HG03571 (cell line): ENCODE results near the gene IL2.

Experiments used
- ATAC-seq: cut with Tn5 transposase; IDR thresholded peaks from one replicate; pipeline ENCODE4 v1.9.1; 2021; ENCODE audit not compliant: unreplicated experiment

Gene IL2

DNA sequence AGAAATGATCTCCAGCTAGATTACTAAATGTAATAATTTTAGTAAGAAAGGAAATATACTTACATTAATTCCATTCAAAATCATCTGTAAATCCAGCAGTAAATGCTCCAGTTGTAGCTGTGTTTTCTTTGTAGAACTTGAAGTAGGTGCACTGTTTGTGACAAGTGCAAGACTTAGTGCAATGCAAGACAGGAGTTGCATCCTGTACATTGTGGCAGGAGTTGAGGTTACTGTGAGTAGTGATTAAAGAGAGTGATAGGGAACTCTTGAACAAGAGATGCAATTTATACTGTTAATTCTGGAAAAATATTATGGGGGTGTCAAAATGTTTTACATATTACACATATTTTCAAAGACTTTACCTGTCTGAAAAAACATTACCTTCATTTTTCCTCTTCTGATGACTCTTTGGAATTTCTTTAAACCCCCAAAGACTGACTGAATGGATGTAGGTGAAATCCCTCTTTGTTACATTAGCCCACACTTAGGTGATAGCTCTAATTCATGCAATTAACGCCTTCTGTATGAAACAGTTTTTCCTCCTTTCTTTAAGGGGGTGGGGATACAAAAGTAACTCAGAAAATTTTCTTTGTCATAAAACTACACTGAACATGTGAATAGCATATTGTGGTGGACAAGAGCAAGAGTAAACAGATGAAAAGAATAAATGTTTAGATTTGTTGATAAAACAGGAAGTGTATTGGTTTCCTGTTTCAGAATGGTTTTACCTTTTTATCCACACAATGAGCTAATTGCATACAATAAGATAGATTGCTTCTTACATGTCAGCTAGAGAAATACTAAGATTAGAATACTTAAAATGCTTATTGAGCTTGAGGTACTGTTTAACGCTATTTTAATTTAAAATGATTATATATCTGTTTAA, at the start of gene IL2:
TSS of gene IL2 (minus strand) at position 495 of the 886 bp plus-strand sequence. CDS start at position 210, 285 bp downstream.
- no peak for ATAC-seq

DNA sequence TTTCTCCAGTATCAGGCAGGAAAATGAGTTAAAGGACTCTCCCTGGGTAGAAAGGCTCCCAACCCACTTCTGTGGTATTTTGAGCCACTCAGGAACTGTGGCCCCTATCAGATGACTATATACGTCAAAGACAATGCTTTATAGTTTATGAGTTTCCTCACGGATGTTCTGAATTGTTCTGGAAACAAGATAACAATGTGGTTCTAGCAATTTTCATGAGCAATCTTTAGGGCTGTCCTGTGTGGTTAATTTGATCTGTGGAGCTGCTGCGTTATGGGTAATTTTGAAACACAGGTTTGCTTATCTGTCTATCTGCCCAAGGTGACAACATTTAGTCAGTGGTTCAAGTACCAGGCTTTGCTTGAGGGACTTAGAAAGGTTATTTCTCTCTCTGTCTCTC, 46.7 kb upstream of the IL2 start:
- ATAC-seq: no peak

DNA sequence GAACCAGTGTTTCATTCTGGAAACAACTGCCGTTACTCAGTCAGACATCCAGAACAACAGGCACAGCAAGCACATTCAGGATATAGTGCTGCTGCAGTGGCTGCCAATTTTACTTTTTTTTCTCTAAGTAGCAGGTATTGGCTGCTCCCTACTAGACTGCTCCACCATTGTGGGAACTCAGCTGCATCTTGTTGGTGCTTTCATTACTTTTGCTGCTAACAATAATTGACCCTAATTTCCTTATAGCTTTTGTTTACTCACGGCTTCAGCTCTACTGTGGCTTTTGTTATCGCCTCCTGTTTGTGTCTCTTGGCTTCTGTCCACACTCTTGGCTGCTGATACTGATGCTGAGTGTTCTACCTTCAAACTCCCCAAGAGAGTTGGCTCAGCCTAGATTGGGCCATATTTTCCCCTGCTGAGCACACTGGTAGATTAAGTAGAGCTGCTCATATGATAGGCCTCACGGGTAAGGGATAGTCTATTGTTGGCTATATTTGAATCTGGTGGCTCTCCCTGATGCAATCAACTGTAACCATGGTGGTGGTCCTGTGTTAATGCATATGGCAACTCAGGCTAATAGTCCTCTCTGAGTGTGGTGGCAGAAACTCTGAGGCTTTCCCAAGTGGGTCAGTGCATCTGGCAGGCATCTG, 44.5 kb upstream of the IL2 start:
- no peak for ATAC-seq

DNA sequence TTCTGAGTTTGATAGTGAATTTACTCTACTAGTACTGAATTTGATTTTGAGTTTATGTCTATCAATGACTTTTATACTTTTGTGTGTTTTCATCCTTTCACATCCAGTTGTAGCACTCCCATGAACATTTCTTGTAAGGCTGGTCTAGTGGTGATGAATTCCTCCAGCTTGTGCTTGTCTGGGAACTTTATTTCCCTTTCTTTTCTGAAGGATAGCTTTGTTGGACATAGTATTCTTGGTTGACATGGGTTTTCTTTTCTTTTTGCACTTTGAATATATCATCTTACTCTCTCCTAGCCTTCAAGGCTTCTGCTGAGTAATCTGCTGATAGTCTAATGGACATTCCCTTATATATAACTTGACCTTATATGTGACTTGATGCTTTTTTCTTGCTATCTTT, 32.5 kb upstream of the IL2 start:
- ATAC-seq: no peak

DNA sequence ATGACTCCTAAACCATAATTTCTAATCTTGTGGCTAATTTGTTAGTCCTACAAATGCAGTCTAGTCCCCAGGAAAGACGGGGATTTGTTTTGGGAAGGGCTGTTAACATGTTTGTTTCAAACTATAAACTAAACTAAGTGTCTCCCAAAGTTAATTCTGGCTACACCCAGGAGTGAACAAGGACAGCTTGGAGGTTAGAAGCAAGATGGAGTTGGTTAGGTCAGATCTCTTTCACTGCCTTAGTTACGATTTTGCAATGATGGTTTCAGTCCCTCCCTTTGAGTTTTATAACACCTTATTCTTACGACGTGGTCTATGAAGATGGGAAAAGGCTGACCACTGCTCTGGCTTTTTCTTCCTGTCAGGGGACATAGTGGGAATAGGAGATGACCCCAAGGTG, 27.0 kb upstream of the IL2 start:
- ATAC-seq: no peak

DNA sequence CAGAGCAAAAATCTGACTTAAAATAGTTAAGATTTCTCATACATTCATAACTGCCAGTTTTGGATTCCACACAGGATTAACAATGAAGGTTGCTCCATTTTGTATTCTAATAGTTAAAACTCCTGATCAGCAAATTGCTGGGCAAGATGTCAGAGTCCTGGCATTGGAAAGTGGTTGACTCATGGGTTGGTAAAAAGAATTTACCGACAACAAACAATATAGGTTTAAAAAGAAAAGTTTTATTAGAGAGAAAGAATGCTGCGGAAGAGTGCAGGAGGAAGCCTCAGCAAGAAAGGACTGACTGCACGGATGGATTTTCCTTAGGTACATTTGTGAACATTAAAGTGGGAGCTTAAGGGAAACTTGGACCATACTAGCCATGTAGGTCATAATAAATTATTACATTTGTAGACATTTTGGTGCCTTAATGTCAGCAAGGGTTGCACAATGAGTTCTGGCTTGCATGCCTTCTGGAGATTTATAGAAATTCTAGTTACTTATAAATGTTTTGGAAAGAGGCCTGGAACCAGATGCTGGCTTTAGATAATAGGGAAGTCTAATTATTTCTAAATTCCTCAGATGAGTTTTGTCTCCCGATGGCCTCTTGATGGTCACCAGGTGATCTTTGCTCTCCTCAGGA, 25.4 kb upstream of the IL2 start:
- ATAC-seq: no peak

DNA sequence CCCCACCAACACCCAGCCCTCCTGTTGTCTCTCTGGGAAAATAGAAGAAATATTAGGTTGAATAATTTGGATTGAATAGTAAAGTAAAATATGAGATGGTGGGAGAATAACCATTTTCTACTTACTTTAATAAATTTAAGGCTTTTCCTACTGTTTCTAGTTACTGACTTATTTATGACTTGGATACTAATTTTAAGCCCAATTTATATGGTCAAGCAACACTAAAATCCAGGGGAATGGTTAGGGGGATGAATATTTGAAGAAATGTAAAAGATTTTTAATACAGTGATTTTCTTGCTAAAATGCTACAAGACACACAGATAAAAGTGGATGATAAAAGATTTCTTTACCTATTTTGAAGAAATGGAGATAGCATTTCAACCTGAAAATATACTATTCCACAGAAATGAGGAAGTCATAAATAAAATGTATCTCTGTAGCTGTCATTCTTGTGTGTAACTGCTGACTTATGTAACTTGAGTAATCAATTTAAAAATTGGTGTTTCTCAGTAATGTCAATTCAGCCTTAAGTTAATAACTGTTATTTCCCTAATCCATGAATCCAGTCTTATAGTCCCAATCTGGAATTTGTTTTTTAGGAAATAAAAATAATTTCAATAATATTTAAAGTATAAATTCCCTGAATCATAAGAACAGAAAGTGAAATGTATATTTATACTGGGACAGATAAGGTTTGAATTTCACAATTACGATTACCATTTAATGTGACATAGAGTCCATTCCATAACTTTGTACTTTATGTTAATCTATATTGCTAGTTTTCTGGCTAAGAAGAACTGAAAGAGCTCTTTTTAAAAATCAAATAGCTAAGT, 24.3 kb upstream of the IL2 start:
- no peak for ATAC-seq

DNA sequence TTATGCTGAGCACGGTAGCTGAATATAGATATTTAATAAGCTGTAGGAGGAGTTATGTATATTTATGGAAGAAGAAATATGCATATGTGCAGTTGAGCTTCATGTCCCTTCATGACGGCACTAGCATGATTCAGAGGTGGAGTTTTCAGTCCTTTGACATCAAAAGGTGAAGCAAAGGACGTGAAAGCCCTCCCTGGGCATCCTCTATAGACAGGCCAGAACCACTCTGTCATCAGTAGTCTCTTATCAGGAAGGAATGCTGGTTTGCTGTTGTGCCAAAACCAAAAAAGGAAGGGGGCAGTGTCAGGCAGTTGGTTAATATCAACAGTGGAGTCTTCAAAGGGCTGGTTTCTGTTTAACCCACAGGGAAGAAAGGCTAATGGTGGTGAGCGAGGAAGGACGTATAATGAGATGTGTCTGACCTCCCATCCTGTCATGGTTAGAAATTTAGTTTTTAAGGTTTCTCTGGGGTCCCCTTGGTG, 23.5 kb upstream of the IL2 start:
- ATAC-seq: no peak

DNA sequence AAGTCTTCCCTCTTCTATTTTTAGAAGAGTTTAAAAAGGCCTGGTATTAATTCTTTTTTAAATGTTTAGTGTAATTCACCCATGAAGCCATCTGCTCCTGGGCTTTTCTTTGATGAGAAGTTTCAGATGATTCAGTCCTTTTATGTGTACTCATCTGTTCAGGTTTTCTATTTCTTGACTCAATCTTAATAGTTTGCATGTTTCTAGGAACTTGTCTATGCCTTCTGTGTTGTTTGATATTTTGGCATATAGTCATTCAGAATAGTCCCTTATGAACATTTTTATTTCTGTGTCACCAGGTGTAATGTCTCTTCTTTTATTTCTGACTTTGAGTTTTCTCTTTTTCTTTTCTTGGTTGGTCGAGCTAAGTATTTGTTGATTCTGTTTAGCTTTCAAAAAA, 20.2 kb upstream of the IL2 start:
- no peak for ATAC-seq

DNA sequence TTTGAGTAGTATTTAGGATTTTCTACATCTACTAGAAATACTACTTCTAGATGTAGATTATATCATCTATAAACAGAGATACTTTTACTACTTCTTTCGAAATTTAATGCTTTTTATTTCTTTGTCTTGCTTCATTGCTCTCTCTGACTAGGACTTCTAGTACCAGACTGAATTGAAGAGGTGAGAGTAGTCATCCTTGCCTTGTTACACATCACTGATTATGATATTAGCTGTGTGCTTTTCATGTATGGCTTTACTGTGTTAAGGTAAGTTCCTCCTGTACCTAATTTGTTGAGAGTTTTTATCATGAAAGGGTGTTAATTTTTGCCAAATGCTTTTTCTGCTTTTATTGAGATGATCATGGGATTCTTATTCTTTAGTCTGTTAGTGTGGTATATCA, 19.6 kb upstream of the IL2 start:
- ATAC-seq: no peak

DNA sequence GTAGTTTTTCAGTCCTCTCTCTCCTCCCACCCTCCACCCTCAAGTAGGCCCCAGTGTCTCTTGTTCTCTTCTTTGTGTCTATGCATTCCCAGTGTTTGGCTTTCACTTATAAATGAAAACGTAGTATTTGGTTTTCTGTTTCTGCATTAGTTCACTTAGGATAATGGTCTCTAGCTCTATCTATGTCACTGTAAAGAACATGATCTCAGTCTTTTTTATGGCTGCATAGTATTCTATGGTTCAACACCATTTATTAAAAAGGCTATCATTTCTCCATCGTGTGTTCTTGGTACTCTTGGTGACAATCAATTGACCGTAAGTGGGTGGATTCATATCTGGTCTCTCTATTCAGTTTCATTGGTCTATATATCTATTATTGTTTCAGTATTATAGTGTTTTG, 18.7 kb upstream of the IL2 start:
- no peak for ATAC-seq

DNA sequence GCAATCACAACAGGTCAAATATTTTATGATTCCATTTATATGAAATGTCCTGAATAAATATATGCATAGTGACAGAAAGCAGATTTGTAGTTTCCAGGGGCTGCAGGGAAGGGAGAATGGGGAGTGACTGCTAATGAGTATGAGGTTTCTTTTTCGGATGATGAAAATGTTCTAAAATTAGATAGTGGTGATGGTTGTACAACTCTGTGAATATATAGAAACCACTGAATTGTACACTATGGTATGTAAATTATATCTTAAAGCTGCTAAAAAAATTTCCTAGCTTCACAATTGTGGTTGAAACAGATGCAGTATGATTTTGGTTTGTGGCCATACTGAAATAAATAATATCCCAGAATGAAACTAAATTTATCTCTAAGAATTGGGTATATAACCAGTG, 12.9 kb upstream of the IL2 start:
- no peak for ATAC-seq

DNA sequence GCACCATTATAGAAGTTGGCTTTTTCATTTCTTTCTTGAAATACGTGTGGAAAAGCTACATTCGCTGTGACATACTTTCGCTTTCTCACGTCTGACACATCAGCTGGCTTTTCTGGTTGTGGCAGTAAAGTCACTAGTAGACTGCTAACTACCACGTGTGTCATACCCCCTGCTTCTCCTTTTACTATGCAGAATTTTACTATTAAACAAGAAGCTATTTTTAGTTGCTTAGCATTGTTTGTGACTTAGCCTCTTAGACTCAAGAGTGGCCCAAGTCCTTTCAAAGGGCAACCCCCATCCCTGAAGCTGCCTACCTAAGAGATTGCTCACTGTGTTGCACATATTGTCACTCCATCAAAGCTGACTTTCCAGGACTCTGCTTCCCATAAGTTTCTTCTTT, 2.1 kb upstream of the IL2 start:
- peak; percentile 75 for ATAC-seq

DNA sequence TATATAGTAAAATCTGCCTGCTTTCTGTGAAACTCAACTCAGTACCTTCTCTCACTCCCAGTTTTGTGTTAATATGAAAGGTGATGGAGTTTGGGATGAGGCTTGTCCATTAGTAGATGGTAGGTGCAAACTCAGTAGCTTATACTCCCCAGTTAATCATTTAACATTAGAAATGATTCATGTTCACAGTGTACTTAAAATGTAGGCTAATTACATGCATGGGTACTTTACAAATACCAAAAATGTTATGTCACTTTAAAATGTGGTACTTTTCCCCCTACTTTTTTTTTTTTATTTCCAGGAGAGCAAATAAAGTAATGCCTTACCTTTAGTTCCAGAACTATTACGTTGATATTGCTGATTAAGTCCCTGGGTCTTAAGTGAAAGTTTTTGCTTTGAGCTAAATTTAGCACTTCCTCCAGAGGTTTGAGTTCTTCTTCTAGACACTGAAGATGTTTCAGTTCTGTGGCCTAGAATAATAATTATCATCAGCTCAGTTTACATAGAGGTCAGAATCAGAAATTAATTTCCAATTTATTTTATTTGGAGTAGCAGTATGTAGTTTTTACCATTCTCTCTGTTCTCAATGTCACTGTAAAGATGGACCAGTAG, 3.0 kb downstream of the IL2 start:
- no peak for ATAC-seq

DNA sequence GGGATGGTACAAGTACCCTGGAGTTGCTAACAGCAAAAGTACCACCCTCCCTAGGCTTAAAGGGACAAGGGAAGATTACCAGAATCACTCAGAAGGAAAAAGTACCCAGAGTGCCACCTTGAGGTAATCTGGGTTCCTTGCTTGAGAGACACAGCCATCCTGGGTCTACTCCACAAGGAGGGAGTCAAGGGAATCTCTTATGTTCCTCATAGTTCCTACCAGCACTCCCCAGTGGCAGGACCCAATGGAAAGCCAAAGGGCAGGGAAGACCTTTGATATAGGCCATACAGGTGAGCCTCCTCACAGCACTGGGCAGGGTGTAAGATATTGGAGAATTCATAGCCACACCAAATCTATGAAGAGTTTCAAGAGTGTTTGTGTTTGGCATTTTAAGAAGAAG, 5.7 kb downstream of the IL2 start:
- ATAC-seq: no peak

DNA sequence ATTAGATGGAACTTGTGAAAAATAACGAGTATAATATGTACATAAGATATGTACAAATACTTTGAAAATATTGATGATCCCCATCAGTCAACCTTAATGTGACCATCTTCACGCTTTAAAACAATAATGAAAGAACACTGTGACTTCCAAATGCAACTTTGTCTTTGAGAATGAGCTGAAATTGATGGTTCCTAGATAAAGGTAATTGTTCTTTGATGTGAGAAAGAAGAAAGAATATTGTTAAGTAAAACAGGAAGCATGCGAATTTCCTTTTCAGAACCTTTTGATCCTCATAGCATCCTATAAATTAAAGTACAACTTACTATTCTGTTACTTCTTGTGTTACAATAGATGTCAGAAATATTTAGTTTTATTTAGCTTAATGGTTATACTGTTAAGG, 22.2 kb downstream of the IL2 start:
- ATAC-seq: no peak

DNA sequence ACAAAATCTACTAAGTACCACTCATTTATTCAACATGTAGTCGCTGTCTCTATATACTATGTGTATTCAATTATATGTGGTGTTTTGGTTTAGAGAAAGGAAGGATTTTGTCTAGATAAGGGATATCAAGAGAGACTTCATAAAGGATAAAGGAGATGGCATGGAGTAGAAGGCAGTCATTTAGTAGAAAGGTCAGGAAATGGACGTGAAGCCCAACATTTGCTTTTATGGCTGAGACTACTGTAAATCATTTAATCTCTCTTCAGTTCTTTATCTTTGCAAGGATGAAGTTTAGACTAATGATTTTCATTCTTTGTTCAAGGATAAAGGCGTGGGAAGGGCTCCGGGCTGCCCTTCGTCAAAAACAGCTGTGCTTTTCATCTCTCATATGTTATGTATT, 25.2 kb downstream of the IL2 start:
- no peak for ATAC-seq

DNA sequence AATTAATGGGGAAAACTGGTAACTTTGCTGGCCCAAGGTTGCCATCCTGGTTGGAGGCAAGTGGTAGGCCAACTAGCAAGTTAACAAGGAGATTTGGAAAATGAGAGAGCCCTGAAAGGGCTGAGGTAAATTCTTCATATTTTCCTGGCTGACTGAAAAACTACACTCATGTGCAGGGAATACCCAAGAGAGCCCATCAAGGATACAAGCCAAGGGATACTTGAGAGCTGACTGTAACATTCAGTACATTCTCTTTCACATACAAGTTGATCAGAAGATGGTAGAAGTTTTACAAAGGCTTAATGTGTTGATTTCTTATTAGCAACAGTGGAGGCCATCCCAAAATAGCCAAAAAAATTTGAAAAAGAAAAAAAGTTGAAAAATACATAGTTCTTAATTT, 33.3 kb downstream of the IL2 start:
- ATAC-seq: no peak

DNA sequence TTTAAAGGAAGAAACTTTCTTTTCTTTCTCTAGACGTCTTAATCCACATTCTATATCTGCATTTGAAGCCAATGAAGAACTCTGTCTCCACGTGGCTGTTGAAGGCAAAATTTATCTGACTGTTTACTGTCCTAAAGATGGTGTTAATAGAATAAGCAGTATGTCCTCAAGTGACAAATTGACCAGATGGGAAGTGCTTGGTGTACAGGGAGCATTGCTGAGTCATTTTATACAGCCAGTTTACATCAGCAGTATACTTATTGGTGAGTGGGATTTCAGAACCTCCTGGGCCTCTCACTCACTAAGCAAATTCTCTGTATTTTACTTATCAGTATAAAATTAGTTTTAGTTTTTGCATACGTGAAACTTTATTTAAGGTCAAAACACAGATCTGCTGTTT, 44.0 kb downstream of the IL2 start:
- no peak for ATAC-seq

DNA sequence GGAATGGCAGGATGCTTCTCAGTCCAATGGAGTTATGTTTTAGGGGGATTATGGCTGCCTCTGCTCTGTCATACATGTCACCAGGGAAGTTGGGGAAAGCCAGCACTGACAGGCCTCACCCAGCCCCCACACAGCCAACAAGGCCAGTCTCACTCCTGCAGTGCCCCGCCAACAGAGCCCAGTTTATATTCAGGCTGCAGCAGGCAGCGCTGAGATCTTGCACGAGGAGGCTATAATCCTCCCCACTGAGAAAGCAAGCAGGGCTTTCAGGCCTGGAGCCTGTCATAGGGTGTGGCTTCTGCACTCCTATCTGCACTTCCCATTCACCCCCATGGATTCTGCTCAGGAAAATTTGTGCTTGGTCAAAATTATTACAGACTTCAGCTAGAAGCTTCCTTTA, 52.7 kb downstream of the IL2 start:
- no peak for ATAC-seq
